GM18505 (cell line): ENCODE data around the gene CCDC183.
"Not testable (repeated sequence)": the region's sequence is repeated elsewhere in the genome, so short reads cannot be mapped to it uniquely, and the experiment has no call there.

Experiments used
- ATAC-seq: cut with Tn5 transposase; IDR thresholded peaks from one replicate; pipeline ENCODE4 v1.9.1; 2021; ENCODE audit not compliant: unreplicated experiment
- POLR2A ChIP-seq: IDR thresholded peaks from 4 replicates; pipeline ENCODE4 v1.6.1; 2011; ENCODE audit warnings: borderline replicate concordance; ENCODE audit not compliant: insufficient read depth, insufficient read length; ENCODE audit errors: extremely low read depth

The CCDC183 gene

GRCh38 chr9:136796238-136796774, at the start of gene CCDC183:
CCDC183 (plus strand) TSS chr9:136796338; CDS start chr9:136796398, 60 bp downstream.
- ATAC-seq: no peak

DNA sequence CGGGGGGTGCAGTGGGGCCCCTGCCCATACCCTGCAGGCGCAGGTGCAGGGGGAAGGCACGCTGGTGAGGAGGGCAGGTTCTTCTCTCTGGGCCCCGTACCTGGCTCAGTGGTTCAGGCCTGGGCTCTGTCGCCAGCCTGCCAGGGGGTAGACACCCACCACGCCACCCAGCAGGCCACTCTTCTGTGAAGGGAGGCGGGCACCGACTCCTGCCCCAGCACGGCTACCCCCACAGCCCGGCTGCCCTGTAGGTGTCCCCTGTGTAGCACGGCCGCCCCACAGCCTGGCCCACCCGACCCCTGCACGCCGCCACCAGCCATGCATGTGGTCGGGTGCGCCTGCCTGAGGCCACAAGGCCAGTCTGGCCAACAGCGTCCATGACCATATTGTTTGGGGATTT, 49.5 kb upstream of the CCDC183 start:
- ATAC-seq: no peak

More at GRCh38 chr9:136796238-136796774, at the start of gene CCDC183:
- TF ChIP-seq POLR2A: no peak

DNA sequence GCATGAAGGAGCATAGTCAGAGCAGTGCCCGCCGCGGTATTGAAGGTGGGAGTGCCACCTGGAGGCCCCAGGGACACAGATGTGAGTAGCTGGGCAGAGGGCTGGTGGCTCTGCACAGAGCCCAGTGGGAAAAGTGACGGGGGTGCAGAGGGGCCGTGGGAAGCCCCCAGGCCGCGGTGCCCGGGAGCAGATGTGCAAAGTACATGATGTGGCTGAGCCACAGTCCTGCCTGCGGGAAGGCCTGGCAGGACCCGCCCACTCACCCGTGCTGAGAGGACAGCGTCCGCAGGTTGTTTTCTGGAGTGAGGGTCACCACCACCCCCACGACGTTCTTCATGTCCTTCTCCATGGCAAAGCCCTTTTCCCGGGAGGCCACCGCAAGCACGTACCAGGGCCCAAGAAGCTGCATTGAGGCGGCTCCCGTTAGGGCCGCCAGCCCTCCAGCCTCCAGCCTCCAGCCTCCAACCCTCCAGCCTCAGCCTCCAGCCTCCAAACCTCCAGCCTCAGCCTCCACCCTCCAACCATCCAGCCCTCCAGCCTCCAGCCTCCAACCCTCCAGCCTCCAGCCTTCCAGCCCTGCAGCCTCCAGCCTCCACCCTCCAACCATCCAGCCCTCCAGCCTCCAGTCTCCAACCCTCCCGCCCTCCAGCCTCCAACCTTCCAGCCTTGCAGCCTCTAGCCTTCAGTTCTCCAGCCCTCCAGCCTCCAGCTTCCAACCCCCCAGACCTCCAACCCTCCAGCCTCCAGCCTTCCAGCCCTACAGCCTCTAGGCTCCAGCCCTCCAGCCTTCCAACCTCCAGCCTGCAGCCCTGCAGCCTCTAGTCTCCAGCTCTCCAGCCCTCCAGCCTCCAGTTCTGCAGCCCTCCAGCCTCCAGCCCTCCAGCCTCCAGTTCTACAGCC, 48.7 kb upstream of the CCDC183 start:
- ATAC-seq: no peak
- TF ChIP-seq POLR2A: no peak

More for the DNA sequence above, 49.5 kb upstream of the CCDC183 start:
- no peak for TF ChIP-seq POLR2A

DNA sequence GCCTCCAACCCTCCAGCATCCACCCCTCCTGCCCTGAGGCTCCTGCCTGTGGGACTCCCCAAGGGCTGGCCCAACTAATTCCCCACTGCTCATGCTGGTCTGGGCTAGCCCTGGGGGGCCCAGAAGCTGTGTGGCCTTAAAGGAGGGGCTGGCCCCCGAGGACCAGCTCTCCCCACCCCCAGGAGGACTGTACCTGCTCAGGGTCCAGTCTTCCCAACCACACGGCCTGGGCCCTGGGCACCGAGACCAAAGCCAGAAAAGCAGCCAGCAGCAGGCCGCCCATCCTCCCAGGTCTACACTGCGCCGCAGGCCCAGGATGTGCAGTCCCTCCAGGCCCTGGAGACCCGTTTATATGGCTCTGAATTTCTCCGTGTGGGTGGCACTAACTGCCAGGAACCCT, 47.9 kb upstream of the CCDC183 start, which contains the start of gene LCN6:
Gene LCN6 (minus strand): TSS at position 325 of the 400 bp plus-strand sequence. CDS start 42 bp downstream, at position 283.
- TF ChIP-seq POLR2A: no peak
- no peak for ATAC-seq

GRCh38 chr9:136748666-136749611, 47.2 kb upstream of the CCDC183 start:
- no peak for TF ChIP-seq POLR2A
- ATAC-seq: no peak

DNA sequence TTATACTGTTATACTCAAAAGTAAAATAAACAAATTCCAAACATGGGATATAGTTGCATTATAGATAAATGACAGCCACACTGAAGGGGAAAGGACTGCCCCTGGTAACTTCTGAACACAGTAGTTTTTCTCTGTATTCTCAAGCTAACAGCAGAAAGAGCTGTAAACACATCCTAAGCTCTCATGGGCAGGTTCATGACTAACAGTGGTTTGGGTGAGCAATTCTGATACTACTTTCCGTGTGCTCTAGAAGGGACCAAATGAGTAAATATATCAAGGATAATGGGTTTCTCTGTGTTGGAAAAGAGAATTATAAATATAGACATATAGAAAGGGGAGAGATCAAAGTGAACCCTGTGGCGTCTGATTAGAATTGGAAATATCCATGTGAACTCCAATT, 45.6 kb upstream of the CCDC183 start:
- no peak for ATAC-seq

GRCh38 chr9:136751244-136751643, 44.9 kb upstream of the CCDC183 start:
- no peak for ATAC-seq
- TF ChIP-seq POLR2A: no peak

More for the DNA sequence above, 45.6 kb upstream of the CCDC183 start:
- no peak for TF ChIP-seq POLR2A

DNA sequence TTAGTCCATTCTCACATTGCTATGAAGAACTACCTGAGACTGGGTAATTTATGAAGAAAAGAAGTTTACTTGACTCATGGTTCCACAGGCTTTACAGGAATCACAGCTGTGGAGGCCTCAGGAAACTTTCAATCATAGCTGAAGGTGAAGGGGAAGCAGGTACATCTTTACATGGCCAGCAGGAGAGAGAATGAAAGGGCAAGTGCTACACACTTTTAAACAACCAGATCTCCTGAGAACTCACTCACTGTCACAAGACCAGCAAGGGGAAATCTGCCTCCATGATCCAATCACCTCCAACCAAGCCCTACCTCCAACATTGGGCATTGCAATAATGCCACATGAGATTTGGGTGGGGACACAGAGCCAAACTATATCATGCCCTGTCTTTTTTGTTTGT, 44.3 kb upstream of the CCDC183 start:
- no peak for ATAC-seq
- no peak for TF ChIP-seq POLR2A

DNA sequence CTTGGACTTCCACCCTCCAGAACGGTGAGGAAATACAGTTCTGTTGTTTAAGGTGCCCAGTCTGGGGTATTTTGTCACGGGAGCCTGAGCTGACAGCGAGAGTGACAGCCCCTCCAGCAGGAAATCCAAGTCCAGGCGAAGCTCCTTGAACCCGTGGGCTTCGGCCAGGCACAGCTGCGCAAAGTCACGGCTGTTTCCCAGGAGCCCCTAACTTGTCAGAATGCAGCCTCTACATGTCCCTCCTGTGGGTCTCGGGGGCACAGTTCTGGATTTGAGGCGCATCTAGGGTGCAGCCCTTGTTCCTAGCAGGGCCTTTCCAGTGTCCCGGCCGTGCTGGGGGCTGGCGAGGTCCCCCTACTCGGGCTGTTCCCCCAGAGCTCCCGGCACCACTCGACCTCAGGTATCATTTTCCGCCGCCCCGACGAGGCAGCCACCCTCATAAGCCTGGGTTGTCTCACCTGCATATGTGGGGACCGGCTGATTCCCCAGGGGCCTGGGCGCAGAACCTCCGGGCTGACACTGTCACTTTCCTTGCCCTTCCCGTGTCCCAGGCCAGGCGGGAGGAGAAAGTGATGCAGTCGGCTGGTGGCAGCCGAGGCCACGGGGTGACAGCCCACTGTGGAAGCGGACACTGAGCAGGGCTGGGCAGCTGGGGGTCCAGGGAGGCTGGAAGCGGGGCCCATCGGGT, 42.6 kb upstream of the CCDC183 start:
- TF ChIP-seq POLR2A: no peak
- no peak for ATAC-seq

GRCh38 chr9:136754059-136754572, 42.0 kb upstream of the CCDC183 start:
- no peak for TF ChIP-seq POLR2A
- ATAC-seq: no peak

DNA sequence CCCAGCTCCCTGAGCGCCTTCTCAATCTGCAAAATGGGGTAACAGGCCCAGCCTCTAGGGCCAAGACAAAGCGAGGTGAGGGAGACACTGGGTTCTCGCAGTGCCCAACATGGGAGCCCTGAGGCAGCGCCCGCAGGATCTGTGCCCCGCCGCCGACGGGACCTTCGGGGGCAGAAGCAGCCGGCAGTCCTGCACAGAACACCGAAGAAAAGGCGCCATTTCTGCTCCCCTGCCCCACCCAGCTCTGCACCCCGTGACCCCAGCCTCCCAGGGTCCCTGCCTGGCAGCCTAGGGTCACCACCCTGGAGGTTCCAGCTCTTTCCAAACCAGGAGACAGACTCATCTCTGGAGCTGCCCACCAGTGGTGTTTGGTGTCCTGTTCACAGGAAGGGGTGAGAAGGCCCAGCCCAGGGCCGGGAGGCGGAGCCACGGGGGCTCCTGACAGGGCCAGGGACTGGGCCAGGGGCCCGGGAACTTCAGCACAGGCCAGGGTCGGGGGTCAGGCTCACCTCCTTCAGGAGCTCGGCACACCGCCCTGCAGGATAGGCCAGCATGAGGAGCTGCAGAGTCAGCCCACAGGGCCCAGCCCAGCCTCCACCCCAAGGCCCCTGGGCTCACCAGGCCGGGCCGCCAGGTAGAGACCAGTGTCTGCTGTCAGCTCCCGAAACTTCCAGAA, 41.4 kb upstream of the CCDC183 start:
- TF ChIP-seq POLR2A: no peak
- ATAC-seq: no peak

DNA sequence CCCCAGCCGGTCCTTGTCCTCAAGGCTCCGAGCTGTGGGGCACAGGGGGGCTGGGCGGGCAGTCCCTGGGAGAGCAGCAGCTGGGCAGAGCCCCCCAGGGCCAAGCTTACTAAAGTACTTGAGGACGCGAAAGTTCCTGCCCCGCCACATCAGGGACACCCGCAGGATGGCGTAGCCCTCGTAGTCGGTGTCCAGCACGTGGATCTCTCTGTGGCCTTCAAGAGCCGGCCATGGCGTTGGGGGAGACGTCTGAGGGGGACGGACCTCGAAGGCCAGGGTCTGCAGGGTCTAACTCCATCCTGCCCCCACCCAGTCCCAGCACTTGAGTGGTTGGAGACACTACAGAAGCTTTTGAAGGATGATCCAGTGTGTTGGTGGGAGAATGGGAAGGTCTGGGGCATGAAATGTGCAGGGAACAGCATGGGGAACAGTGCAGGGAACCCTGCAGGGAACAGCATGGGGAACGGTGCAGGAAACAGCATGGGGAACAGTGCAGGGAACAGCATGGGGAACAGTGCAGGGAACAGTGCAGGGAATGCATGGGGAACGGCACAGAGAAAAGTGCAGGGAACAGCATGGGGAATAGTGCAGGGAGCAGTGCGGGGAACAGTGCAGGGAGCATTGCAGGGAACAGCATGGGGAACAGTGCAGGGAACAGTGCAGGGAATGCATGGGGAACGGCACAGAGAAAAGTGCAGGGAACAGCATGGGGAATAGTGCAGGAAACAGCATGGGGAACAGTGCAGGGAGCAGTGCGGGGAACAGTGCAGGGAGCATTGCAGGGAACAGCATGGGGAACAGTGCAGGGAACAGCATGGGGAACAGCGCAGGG, 40.6 kb upstream of the CCDC183 start:
- not testable (repeated sequence) for ATAC-seq
